Measurements from ENCODE around the gene UNKL.

UNKL gene

GRCh38 chr16:1414532-1415260 is at the start of gene UNKL:
Gene UNKL (minus strand): TSS chr16:1414704. CDS start chr16:1414691, 13 bp downstream.
- DNase-seq, result no peak

- DNase-seq, result no peak
These were observed 46.6 kb upstream of the UNKL start for GRCh38 chr16:1461146-1461545.

GRCh38 chr16:1460602-1461138 is 46.2 kb upstream of the UNKL start:
- no peak for DNase-seq

GRCh38 chr16:1459967-1460366 is 45.5 kb upstream of the UNKL start:
- no peak for DNase-seq

- no peak for DNase-seq
These were observed 44.5 kb upstream of the UNKL start for GRCh38 chr16:1458977-1459341.

- no peak for DNase-seq
These were observed 44.0 kb upstream of the UNKL start for GRCh38 chr16:1458336-1458976.

GRCh38 chr16:1457489-1458245 is 43.2 kb upstream of the UNKL start:
- DNase-seq, result no peak

- DNase-seq, result no peak
These were observed 42.4 kb upstream of the UNKL start for GRCh38 chr16:1456951-1457350.

- DNase-seq, result no peak
These were observed 41.0 kb upstream of the UNKL start for GRCh38 chr16:1455190-1456171.

GRCh38 chr16:1454561-1454960 is 40.1 kb upstream of the UNKL start:
- no peak for DNase-seq

GRCh38 chr16:1453316-1453715 is 38.8 kb upstream of the UNKL start:
- DNase-seq, result no peak

- no peak for DNase-seq
These were observed 38.0 kb upstream of the UNKL start for GRCh38 chr16:1452530-1452929.

- no peak for DNase-seq
These were observed 37.3 kb upstream of the UNKL start for GRCh38 chr16:1451702-1452392.

- DNase-seq, result no peak
These were observed 36.3 kb upstream of the UNKL start for GRCh38 chr16:1450841-1451240.

GRCh38 chr16:1450218-1450617 is 35.7 kb upstream of the UNKL start:
- no peak for DNase-seq

- DNase-seq, result no peak
These were observed 34.8 kb upstream of the UNKL start for GRCh38 chr16:1449201-1449788.

- DNase-seq, result no peak
These were observed 34.1 kb upstream of the UNKL start for GRCh38 chr16:1448536-1449116.

- DNase-seq, result no peak
These were observed 33.5 kb upstream of the UNKL start for GRCh38 chr16:1447965-1448364.

GRCh38 chr16:1446296-1447080 is 32.0 kb upstream of the UNKL start:
- DNase-seq, result no peak

GRCh38 chr16:1445518-1446203 is 31.2 kb upstream of the UNKL start:
- no peak for DNase-seq

All from amniotic stem cell (primary cell).